GM19452 (cell line): ENCODE results near the gene MUS81.

Experiments used
- ATAC-seq: cut with Tn5 transposase; IDR thresholded peaks from one replicate; pipeline ENCODE4 v1.9.1; 2021; ENCODE audit not compliant: unreplicated experiment

The MUS81 gene

GRCh38 chr11:65871811-65872548, 11.7 kb downstream of the MUS81 start:
- ATAC-seq: no peak

GRCh38 chr11:65872586-65873317, 12.5 kb downstream of the MUS81 start, which contains the start of gene EFEMP2:
Gene EFEMP2, minus strand, starts transcription at chr11:65872800. Its CDS starts 446 bp downstream, at chr11:65872354.
- ATAC-seq: no peak

DNA sequence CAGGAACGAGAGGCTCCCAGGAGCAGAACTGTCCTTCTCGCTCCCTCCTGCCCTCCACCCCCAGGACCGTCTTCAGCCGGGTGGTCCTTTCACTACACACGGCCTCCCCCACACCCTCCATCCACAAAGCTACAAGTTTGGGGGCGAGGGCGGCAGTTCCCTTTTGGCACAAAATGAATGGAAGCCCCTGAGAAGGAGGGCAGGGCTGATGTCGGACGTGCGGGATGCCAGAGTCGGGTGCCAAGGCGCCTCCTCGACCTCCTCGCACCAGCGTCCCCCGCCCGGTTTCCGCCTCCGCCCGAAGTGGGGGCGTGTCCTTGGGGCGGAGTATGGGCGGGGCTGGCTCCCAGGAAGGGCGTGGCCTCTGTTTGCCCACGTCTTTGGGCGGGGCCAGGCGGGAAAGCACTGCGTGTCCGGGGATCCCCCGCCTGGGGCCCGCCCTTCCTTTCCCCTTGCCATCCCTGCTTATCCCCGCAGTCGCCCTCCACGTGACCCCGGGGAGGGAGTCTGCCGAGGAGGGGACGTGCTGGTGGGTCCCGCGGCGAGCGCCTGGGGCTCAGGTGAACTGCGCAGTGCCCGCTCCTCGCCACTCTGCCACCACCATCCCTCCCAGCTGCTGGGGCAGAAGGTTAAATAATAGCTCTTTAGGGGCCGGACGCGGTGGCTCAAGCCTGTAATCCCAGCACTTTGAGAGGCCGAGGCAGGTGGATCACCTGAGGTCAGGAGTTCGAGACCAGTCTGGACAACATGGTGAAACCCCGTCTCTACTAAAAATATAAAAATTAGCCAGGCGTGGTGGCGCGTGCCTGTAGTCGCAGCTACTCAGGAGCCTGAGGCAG, 13.3 kb downstream of the MUS81 start:
- ATAC-seq: peak; percentile 76

DNA sequence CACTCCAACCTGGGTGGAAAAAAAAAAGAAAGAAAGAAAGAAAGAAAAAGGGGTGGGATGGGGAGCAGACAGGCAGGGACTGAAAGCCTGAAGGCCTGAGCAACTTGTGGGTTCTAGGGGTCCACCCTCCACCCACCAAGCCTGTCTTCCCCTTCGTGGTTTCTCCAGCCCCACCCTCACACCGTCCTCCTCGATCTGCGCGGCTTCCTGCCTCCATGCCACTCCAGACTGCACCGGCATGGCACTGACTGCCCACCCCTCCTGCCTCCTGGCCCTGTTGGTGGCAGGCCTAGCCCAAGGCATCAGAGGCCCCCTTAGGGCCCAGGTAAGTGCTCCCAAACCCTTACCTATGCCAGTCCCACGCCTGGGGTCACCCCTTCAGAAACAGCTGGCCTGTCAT, 19.4 kb downstream of the MUS81 start, which contains the start of gene CTSW:
CTSW (plus strand) TSS at position 221 of the 400 bp plus-strand sequence; CDS start at position 239, 18 bp downstream.
- no peak for ATAC-seq

GRCh38 chr11:65880027-65880426, 19.8 kb downstream of the MUS81 start:
- no peak for ATAC-seq

DNA sequence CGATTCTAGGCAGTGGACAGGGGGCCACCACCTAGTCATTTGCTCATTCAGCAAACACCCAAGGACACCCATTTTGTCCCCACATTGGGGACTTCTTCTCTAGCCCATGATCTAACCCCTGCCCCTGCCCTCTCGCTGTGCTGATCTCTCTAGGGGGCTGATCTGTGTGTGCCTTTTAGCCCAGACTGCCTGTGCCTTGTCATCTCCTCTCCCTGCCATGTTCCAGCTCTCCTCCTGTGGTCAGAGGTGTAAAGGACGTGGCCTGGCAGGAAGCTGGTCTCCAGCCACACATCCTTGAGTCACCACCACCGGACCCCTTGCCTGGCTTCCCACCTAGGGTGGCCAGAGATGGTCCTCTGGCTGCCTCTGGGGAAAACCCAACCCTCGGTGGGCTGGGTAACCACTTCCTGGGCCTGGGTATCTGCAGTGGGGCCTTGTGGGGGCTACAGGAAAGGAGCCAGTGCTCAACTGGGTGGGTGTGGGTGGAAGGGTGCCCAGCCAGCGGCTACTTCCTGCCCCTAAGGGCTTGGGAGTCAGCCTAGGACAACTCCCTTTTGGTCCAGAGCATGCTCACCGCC, 20.7 kb downstream of the MUS81 start:
- ATAC-seq: no peak

GRCh38 chr11:65882120-65883057, 22.2 kb downstream of the MUS81 start:
- ATAC-seq: no peak

GRCh38 chr11:65883058-65883761, 23.0 kb downstream of the MUS81 start:
- ATAC-seq: no peak

- no peak for ATAC-seq
Observed at GRCh38 chr11:65883786-65884715, 23.8 kb downstream of the MUS81 start.

DNA sequence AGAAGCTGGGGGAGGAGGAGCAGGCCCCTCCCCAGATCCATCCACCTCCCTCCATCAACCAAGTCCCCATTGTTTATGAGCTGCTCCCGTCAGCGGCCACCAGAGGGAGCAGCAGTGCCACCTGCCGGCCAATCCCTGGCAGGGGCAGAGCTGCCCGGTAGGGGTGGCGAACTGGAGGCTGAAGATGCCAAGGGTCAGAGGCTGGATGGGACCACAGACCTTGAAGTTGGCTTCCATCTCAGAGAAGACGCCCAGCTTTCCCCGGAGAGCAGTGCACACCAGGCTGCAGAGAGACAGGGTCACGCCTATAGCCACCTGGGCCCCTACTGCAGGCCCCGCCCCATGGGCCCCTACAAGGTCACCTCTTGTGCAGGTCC, 24.5 kb downstream of the MUS81 start:
- ATAC-seq: no peak

DNA sequence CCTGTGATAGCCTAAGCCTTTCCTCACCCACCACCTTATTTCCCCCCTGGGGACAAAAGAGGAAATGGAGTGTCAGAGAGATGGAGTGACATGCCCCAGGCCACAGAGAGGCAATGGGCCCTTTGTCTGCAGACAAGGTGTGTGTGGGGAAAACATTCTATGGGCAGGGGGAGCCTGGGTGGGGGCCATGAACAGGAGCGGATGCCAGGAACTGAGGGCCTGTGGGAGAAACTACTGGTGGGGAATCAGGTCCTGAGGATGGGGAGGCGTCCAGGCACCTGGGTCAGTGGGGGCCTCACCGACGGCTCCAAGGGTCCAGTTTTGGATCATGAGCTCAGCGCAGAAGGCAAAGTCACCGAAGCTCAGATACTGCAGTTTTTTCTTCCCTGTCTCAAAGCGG, 25.0 kb downstream of the MUS81 start:
- ATAC-seq: no peak

DNA sequence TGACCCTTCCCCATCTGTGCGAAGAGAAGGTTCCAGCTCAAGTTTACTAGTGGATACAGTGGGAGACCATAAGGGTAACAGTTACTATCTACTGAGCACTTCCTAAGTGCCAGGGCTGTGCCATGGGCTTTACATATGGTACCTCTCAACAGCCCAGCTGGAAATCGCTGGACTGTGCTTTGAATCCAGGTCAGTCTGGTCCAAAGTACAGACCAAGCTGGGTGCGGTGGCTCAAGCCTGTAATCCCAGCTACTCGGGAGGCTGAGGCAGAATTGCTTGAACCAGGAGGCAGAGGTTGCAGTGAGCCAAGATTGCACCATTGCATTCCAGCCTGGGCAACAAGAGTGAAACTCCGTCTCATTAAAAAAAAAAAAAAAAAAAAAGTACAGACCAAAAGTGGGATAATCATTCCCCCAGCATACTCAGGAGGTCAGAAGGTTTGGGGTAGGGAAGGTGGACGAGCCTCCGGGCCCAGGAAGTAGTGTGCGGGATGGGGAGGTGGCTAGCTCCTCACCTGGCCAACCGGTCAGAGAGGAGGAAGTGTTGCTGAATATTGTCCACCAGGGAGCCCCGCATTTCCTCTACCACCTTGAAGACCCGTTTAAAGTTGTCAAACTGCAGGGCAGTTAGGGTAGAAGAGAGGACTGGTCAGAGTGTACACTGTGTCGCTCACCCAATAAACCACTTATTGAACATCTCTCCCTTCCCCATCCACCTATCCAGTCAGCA, 25.7 kb downstream of the MUS81 start:
- ATAC-seq: no peak

DNA sequence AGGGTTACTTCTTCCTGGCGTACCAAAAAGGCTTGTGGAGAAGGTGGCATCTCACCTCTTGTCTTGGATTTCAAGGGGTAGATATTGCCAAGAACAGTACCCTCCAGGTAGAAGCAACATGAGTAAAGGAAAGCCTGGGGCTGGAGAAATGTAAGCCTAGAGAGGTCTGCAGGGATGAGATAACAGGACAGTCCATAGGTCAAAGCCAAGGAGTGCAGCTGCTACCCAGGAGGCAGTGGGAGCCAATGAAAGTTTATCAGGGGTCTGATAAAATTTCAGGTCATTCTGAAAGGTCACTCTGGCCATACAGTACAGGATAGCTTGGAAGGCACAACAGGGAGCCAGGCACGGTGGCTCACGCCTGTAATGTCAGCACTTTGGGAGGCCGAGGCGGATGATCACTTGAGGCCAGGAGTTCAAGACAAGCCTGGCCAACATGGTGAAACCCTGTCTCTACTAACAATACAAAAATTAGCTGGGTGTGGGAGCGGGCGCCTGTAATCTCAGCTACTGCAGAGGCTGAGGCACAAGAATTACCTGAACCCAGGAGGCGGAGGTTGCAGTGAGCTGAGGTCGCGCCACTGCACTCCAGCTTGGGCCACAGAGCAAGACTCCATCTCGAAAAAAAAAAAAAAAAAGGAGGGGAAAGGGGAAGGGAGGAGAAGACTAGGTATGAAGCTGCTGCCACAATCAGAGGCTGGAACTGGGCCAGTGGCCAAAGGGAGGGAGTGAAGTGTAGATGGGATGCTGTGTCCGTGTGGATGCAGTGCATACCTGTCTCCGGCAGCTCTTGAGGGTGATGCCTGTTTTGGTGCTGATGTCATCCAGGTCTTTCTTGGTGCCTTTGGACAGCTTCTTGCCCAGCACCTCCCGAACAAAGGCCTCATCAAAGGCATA, 26.8 kb downstream of the MUS81 start:
- ATAC-seq: no peak

GRCh38 chr11:65887723-65888162, 27.5 kb downstream of the MUS81 start:
- ATAC-seq: no peak

GRCh38 chr11:65888163-65888814, 28.1 kb downstream of the MUS81 start, which contains the start of gene FIBP:
Gene FIBP, minus strand, starts transcription at chr11:65888471. Its CDS starts 53 bp downstream, at chr11:65888418.
- peak; percentile 51 for ATAC-seq
